Right cardiac atrium (tissue), 5 donors: Measurements from ENCODE around the gene NRXN2. TPM values are rescaled to one million over a fixed set of nuclear protein-coding genes. Genes with fewer than 3 reads are reported as not detected.

Experiments
- ATAC-seq, 2 donors: fragments of 200-7000 bp; cut with Tn5 transposase; one replicate each; pipeline versions ENCODE4 v1.8.0 to v1.9.1; 2020; ENCODE audit warnings: moderate library complexity in 2 of 2, mild to moderate bottlenecking in 1 of 2
- DNase-seq, 3 donors: peaks; one replicate each; pipeline ENCODE4 v3.0.0-alpha.2; 2020
- H3K27ac ChIP-seq: one replicate; pipeline ENCODE4 v1.5.1; 2013; ENCODE audit warnings: mild to moderate bottlenecking, low read length, control low read depth, moderate library complexity
- H3K27me3 ChIP-seq: one replicate; pipeline ENCODE4 v1.6.1; 2013; ENCODE audit not compliant: control insufficient read depth, insufficient read depth
- H3K4me1 ChIP-seq: one replicate; pipeline ENCODE4 v1.6.1; 2013; ENCODE audit warnings: low read length; ENCODE audit not compliant: control insufficient read depth, insufficient read depth
- H3K4me3 ChIP-seq: one replicate; pipeline ENCODE4 v1.5.1; 2013; ENCODE audit warnings: low read length, control low read depth
- H3K9me3 ChIP-seq: one replicate; pipeline ENCODE4 v1.6.1; 2013; ENCODE audit warnings: low read length; ENCODE audit not compliant: control insufficient read depth
- WGBS: extraction: QIAGEN DNeasy Blood & Tissue Kit; methylation state at CpG from one replicate; pipeline ENCODE4 v1.1.7; 2013; 5-methylcytosine and 5-hydroxymethylcytosine counted together
- intact Hi-C, 4 donors: fragments of 100-400 bp; cut with DNase I; formaldehyde crosslinking; loops; one replicate each; pipeline versions ENCODE4 v1.11.0 to v1.14.0; 2022 to 2023
- polyA plus RNA-seq: library from polyadenylated mRNA; stranded (reverse); fragments of 200-250 nt; gene quantifications from one replicate; pipeline ENCODE4 v1.2.3, GENCODE V29; 2013
- total RNA-seq, 4 donors: library from RNA; stranded (reverse); fragmentation: NEBNext Ultra II Directional; extraction: Animal tissue kit (Norgen Biotek cat#: 25700); gene quantifications; one replicate each; pipeline ENCODE4 v1.2.1, GENCODE V29; 2021
- donor health status: healthy with polysubstance abuse.
- donor health status: DM: no; HTN: yes; CAD: no.
- donor health status: DM: no; HTN: no; CAD: no.
- donor health status: DM: no; HTN: yes; CAD: no; lungs with severe emphysema.
- donor health status: DM: yes; HTN: yes; CAD: no.

Gene NRXN2
- total and polyA plus RNA-seq, 5 donors, result 2.1 to 5.7 (median 2.7) TPM

- no peak overlapping the region for H3K4me3 ChIP-seq
- no peaks in the 10 kb centered on the region for H3K4me1 ChIP-seq
- no peaks in the 10 kb centered on the region for H3K27me3 ChIP-seq
- WGBS, result 69% methylated on average over 22 of the region's 22 CpGs
- H3K9me3 ChIP-seq, result no peaks in the 10 kb centered on the region
- no peak for DNase-seq
- no peak overlapping the region for H3K27ac ChIP-seq
- peak in 1 of 2 donors; percentile 13 for ATAC-seq
- intact Hi-C loops, result no loop called here
Measured at GRCh38 chr11:64571410-64572091, 151.4 kb downstream of the NRXN2 start.

- ATAC-seq (no peak), DNase-seq (no peak)
- Histone ChIP-seq H3K27ac (no peak overlapping the region), H3K4me3 (no peak overlapping the region), H3K4me1 (no peaks in the 10 kb centered on the region), H3K9me3 (no peaks in the 10 kb centered on the region), H3K27me3 (no peaks in the 10 kb centered on the region)
- intact Hi-C loops, result no loop called here
- WGBS, result 91% methylated on average over 11 of the region's 11 CpGs
Measured at GRCh38 chr11:64571050-64571409, 152.0 kb downstream of the NRXN2 start.

GRCh38 chr11:64570341-64570740, 152.7 kb downstream of the NRXN2 start:
- Histone ChIP-seq H3K27ac (no peak overlapping the region), H3K27me3 (no peaks in the 10 kb centered on the region), H3K4me3 (no peak overlapping the region), H3K4me1 (no peaks in the 10 kb centered on the region), H3K9me3 (no peaks in the 10 kb centered on the region)
- intact Hi-C loops, result no loop called here
- no peak for DNase-seq
- 89% methylated on average over 3 of the region's 3 CpGs for WGBS
- ATAC-seq, result no peak

GRCh38 chr11:64569300-64569970, 153.6 kb downstream of the NRXN2 start:
- DNase-seq, result no peak
- no peak overlapping the region for H3K27ac ChIP-seq
- ATAC-seq, result no peak
- H3K27me3 ChIP-seq, result no peaks in the 10 kb centered on the region
- H3K4me3 ChIP-seq, result no peak overlapping the region
- H3K4me1 ChIP-seq, result no peaks in the 10 kb centered on the region
- H3K9me3 ChIP-seq, result no peaks in the 10 kb centered on the region
- intact Hi-C loops, result no loop called here
- WGBS, result 83% methylated on average over 8 of the region's 8 CpGs

- 86% methylated on average over 8 of the region's 8 CpGs for WGBS
- no peak overlapping the region for H3K4me3 ChIP-seq
- H3K27ac ChIP-seq, result no peak overlapping the region
- no peak for ATAC-seq
- H3K9me3 ChIP-seq, result no peaks in the 10 kb centered on the region
- no peaks in the 10 kb centered on the region for H3K4me1 ChIP-seq
- intact Hi-C loops, result no loop called here
- DNase-seq, result no peak
- H3K27me3 ChIP-seq, result no peaks in the 10 kb centered on the region
Measured at GRCh38 chr11:64568584-64569140, 154.3 kb downstream of the NRXN2 start.

- intact Hi-C loops, result no loop called here
- Histone ChIP-seq H3K4me3 (no peak overlapping the region), H3K4me1 (no peaks in the 10 kb centered on the region), H3K27ac (no peak overlapping the region), H3K27me3 (no peaks in the 10 kb centered on the region), H3K9me3 (no peaks in the 10 kb centered on the region)
- DNase-seq (peak in 1 of 3 donors; percentile 59), ATAC-seq (no peak)
- 79% methylated on average over 34 of the region's 34 CpGs for WGBS
Measured at GRCh38 chr11:64568041-64568571, 154.9 kb downstream of the NRXN2 start.

- ATAC-seq, result peak; percentile 14 to 52
- no peaks in the 10 kb centered on the region for H3K9me3 ChIP-seq
- intact Hi-C loops, result no loop called here
Measured at GRCh38 chr11:64566915-64567891, 155.8 kb downstream of the NRXN2 start.

GRCh38 chr11:64566042-64566914, 156.7 kb downstream of the NRXN2 start:
- WGBS, result 30% methylated on average over 18 of the region's 18 CpGs
- intact Hi-C loops, result no loop called here
- DNase-seq, result peak; percentile 58 to 79 (median 72)
- Histone ChIP-seq H3K4me1 (no peaks in the 10 kb centered on the region), H3K9me3 (no peaks in the 10 kb centered on the region), H3K27ac (no peak overlapping the region), H3K27me3 (no peaks in the 10 kb centered on the region), H3K4me3 (no peak overlapping the region)
- peak; percentile 77 to 94 for ATAC-seq

More at GRCh38 chr11:64566915-64567891, 155.8 kb downstream of the NRXN2 start:
- Histone ChIP-seq H3K27ac (no peak overlapping the region), H3K4me3 (no peak overlapping the region), H3K27me3 (no peaks in the 10 kb centered on the region), H3K4me1 (no peaks in the 10 kb centered on the region)
- WGBS, result 79% methylated on average over 30 of the region's 30 CpGs
- peak in 2 of 3 donors; percentile 43 to 71 for DNase-seq

GRCh38 chr11:64564947-64565889, 157.8 kb downstream of the NRXN2 start:
- Histone ChIP-seq H3K27me3 (no peaks in the 10 kb centered on the region), H3K27ac (no peak overlapping the region), H3K9me3 (no peaks in the 10 kb centered on the region), H3K4me1 (no peaks in the 10 kb centered on the region), H3K4me3 (no peak overlapping the region)
- ATAC-seq (no peak), DNase-seq (no peak)
- 86% methylated on average over 24 of the region's 24 CpGs for WGBS
- intact Hi-C loops, result no loop called here
